OCI-LY3 (cell line): Measurements from ENCODE around the gene NDUFAB1.

ENCODE experiments used
- H2AFZ ChIP-seq: fragments of 200-600, 300-600 bp; shearing (Covaris generic); 2 replicates; pipeline ENCODE4 v1.6.0; 2014; ENCODE audit warnings: antibody characterized with exemption, low read depth, low read length
- H3K27ac ChIP-seq: fragments of 200-600, 300-600 bp; sonication (generic); 2 replicates; pipeline ENCODE4 v1.5.1; 2014; ENCODE audit warnings: mild to moderate bottlenecking, low read length, moderate library complexity, mixed read lengths
- H3K27me3 ChIP-seq: fragments of 200-600, 300-600 bp; sonication (generic); 2 replicates; pipeline ENCODE4 v1.6.1; 2014; ENCODE audit warnings: low read depth, low read length, mixed read lengths
- H3K36me3 ChIP-seq: fragments of 200-600, 300-600 bp; sonication (generic); replicated peaks from 2 replicates; pipeline ENCODE3; 2014; ENCODE audit warnings: low read depth, low read length, mixed read lengths
- H3K4me1 ChIP-seq: fragments of 300-600, 200-600 bp; sonication (generic); 2 replicates; pipeline ENCODE4 v1.6.1; 2014; ENCODE audit warnings: low read length, mixed read lengths
- H3K4me2 ChIP-seq: fragments of 200-600, 300-600 bp; sonication (generic); 2 replicates; pipeline ENCODE4 v1.6.1; 2014; ENCODE audit warnings: low read length, mixed read lengths
- H3K4me3 ChIP-seq: fragments of 300-600, 200-600 bp; sonication (generic); 2 replicates; pipeline ENCODE4 v1.5.1; 2014; ENCODE audit warnings: antibody characterized with exemption, mild to moderate bottlenecking, low read length, moderate library complexity
- H3K79me2 ChIP-seq: fragments of 300-600, 200-600 bp; shearing (Covaris generic); 2 replicates; pipeline ENCODE4 v1.6.1; 2014; ENCODE audit warnings: mild to moderate bottlenecking, low read length, mixed read lengths
- H3K9ac ChIP-seq: fragments of 300-600, 200-600 bp; shearing (Covaris generic); 2 replicates; pipeline ENCODE4 v1.6.0; 2014; ENCODE audit warnings: mild to moderate bottlenecking, low read length, moderate library complexity
- H3K9me3 ChIP-seq: fragments of 200-600, 300-600 bp; shearing (Covaris generic); 2 replicates; pipeline ENCODE4 v1.6.1; 2014; ENCODE audit warnings: low read length, mixed read lengths; ENCODE audit not compliant: insufficient read depth
- H4K20me1 ChIP-seq: fragments of 200-600, 300-600 bp; sonication (generic); 2 replicates; pipeline ENCODE4 v1.6.1; 2016; ENCODE audit warnings: low read length, mixed read lengths; ENCODE audit not compliant: insufficient read depth
- CTCF ChIP-seq: fragments of 200-600, 300-600 bp; sonication (generic); IDR thresholded peaks from 2 replicates; pipeline ENCODE4 v1.5.1; 2014; ENCODE audit warnings: antibody characterized with exemption, low read length, low read depth
- EZH2phosphoT487 ChIP-seq: fragments of 200-600 bp; shearing (Covaris generic); IDR thresholded peaks from 2 replicates; pipeline ENCODE4 v1.6.1; 2018; ENCODE audit warnings: antibody characterized with exemption, mixed run types, low read depth

The NDUFAB1 gene

GRCh38 chr16:23564575-23565363, 31.3 kb downstream of the NDUFAB1 start:
- Histone ChIP-seq H3K9me3 (no peaks in the 10 kb centered on the region), H4K20me1 (no peaks in the 10 kb centered on the region), H2AFZ (no peak overlapping the region), H3K36me3 (peaks cover 67% of the 10 kb centered on the region), H3K4me1 (peaks cover 5% of the 10 kb centered on the region), H3K79me2 (peaks cover 19% of the 10 kb centered on the region), H3K9ac (no peak overlapping the region), H3K27ac (no peak overlapping the region), H3K4me2 (no peak overlapping the region), H3K4me3 (no peak overlapping the region), H3K27me3 (no peaks in the 10 kb centered on the region)
- TF ChIP-seq EZH2phosphoT487: no peak
- no peak for TF ChIP-seq CTCF

GRCh38 chr16:23563186-23563585, 32.9 kb downstream of the NDUFAB1 start:
- peaks cover 65% of the 10 kb centered on the region for H3K36me3 ChIP-seq
- TF ChIP-seq EZH2phosphoT487: no peak
- no peak for TF ChIP-seq CTCF
- H2AFZ ChIP-seq: no peak overlapping the region
- no peaks in the 10 kb centered on the region for H3K27me3 ChIP-seq
- H3K9me3 ChIP-seq: no peaks in the 10 kb centered on the region
- H3K79me2 ChIP-seq: peaks cover 35% of the 10 kb centered on the region
- H3K27ac ChIP-seq: no peak overlapping the region
- H3K4me1 ChIP-seq: peaks cover 10% of the 10 kb centered on the region
- no peaks in the 10 kb centered on the region for H4K20me1 ChIP-seq
- H3K9ac ChIP-seq: no peak overlapping the region
- no peak overlapping the region for H3K4me3 ChIP-seq
- H3K4me2 ChIP-seq: no peak overlapping the region

GRCh38 chr16:23562505-23562904, 33.6 kb downstream of the NDUFAB1 start:
- H3K9me3 ChIP-seq: no peaks in the 10 kb centered on the region
- H3K36me3 ChIP-seq: peaks cover 60% of the 10 kb centered on the region
- peaks cover 42% of the 10 kb centered on the region for H3K79me2 ChIP-seq
- peaks cover 10% of the 10 kb centered on the region for H3K4me1 ChIP-seq
- H2AFZ ChIP-seq: no peak overlapping the region
- no peak overlapping the region for H3K9ac ChIP-seq
- TF ChIP-seq CTCF: no peak
- H3K27me3 ChIP-seq: no peaks in the 10 kb centered on the region
- H4K20me1 ChIP-seq: no peaks in the 10 kb centered on the region
- no peak overlapping the region for H3K4me2 ChIP-seq
- H3K4me3 ChIP-seq: no peak overlapping the region
- H3K27ac ChIP-seq: no peak overlapping the region

GRCh38 chr16:23561586-23561985, 34.5 kb downstream of the NDUFAB1 start:
- peaks cover 52% of the 10 kb centered on the region for H3K36me3 ChIP-seq
- no peaks in the 10 kb centered on the region for H4K20me1 ChIP-seq
- H3K79me2 ChIP-seq: peaks cover 46% of the 10 kb centered on the region

More at GRCh38 chr16:23561586-23561985, 34.5 kb downstream of the NDUFAB1 start:
- Histone ChIP-seq H3K9ac (no peak overlapping the region), H3K27ac (no peak overlapping the region), H3K4me3 (no peak overlapping the region), H3K9me3 (no peaks in the 10 kb centered on the region), H3K4me1 (peaks cover 10% of the 10 kb centered on the region), H3K4me2 (no peak overlapping the region), H3K27me3 (no peaks in the 10 kb centered on the region), H2AFZ (no peak overlapping the region)
- TF ChIP-seq CTCF (no peak; the same call in 1 of the 2 replicates), EZH2phosphoT487 (no peak)
